IMR-90 (cell line): Measurements from ENCODE around the gene DUSP16. TPM values are rescaled to one million over a fixed set of nuclear protein-coding genes. Genes with fewer than 3 reads are reported as not detected.

Experiments used
- ATAC-seq: fragments of 200-7000 bp; cut with Tn5 transposase; 2 replicates; pipeline ENCODE4 v1.9.1; 2020; ENCODE audit warnings: low read depth, mild to moderate bottlenecking, moderate library complexity
- BruUV-seq: library from RNA; stranded (reverse); fragments of 400-500 nt; replicated peaks from 2 replicates; lab custom pipeline; 2021; lab: Mats Ljungman, UMichigan
- CTCF ChIA-PET: fragments of 300-600 bp; formaldehyde crosslinking; extraction: SDS; loops from one replicate; lab custom pipeline; 2021; ENCODE audit warnings: antibody characterized with exemption; lab: Yijun Ruan, JAX
- POLR2A ChIA-PET: fragments of 300-600 bp; sonication (Branson Sonifier 250); formaldehyde crosslinking; loops from one replicate; lab custom pipeline; 2022; ENCODE audit warnings: antibody characterized with exemption; ENCODE audit not compliant: unreplicated experiment; lab: Charles Lee
- DNase-seq: peaks from one replicate; pipeline ENCODE4 v3.0.0; 2013
- H2AFZ ChIP-seq: replicated peaks from 2 replicates; pipeline ENCODE3; 2013; ENCODE audit warnings: low read length, mild to moderate bottlenecking; ENCODE audit not compliant: poor library complexity
- H2AK5ac ChIP-seq: 2 replicates; pipeline ENCODE4 v1.6.1; 2013; ENCODE audit warnings: low read depth, low read length, inconsistent platforms
- H2AK9ac ChIP-seq: replicated peaks from 2 replicates; pipeline ENCODE3; 2013; ENCODE audit warnings: mild to moderate bottlenecking, low read depth, low read length, moderate library complexity; ENCODE audit not compliant: poor library complexity
- H2BK120ac ChIP-seq: 2 replicates; pipeline ENCODE4 v1.6.1; 2013; ENCODE audit warnings: low read depth, low read length, inconsistent platforms
- H2BK15ac ChIP-seq: 3 replicates; pipeline ENCODE4 v1.6.1; 2013; ENCODE audit warnings: low read depth, low read length, inconsistent platforms
- H2BK20ac ChIP-seq: 2 replicates; pipeline ENCODE4 v1.6.1; 2013; ENCODE audit warnings: low read depth, mild to moderate bottlenecking, inconsistent platforms, low read length, moderate library complexity
- H2BK5ac ChIP-seq: 2 replicates; pipeline ENCODE4 v1.6.1; 2013; ENCODE audit warnings: mild to moderate bottlenecking, low read depth, low read length, inconsistent platforms; ENCODE audit not compliant: poor library complexity, severe bottlenecking
- H3K14ac ChIP-seq: replicated peaks from 2 replicates; pipeline ENCODE4 v1.6.1; 2013; ENCODE audit warnings: low read depth, low read length, inconsistent platforms
- H3K18ac ChIP-seq: 2 replicates; pipeline ENCODE4 v1.6.1; 2013; ENCODE audit warnings: low read depth, low read length, control low read depth
- H3K23ac ChIP-seq: 2 replicates; pipeline ENCODE4 v1.6.1; 2013; ENCODE audit warnings: low read depth, low read length, inconsistent platforms
- H3K27ac ChIP-seq: 2 replicates; pipeline ENCODE4 v1.5.1; 2013; ENCODE audit warnings: mild to moderate bottlenecking, control low read depth, low read length; ENCODE audit not compliant: insufficient read depth
- H3K27me3 ChIP-seq: 2 replicates; pipeline ENCODE4 v1.6.1; 2013; ENCODE audit warnings: low read length; ENCODE audit not compliant: control insufficient read depth, insufficient read depth
- H3K36me3 ChIP-seq: 2 replicates; pipeline ENCODE4 v1.6.1; 2013; ENCODE audit warnings: low read length, mixed read lengths; ENCODE audit not compliant: control insufficient read depth, insufficient read depth
- H3K4ac ChIP-seq: 2 replicates; pipeline ENCODE4 v1.6.1; 2013; ENCODE audit warnings: low read depth, low read length, inconsistent platforms
- H3K4me1 ChIP-seq: 2 replicates; pipeline ENCODE4 v1.6.1; 2013; ENCODE audit warnings: low read length, mixed read lengths; ENCODE audit not compliant: control insufficient read depth, insufficient read depth
- H3K4me2 ChIP-seq: 2 replicates; pipeline ENCODE4 v1.6.1; 2013; ENCODE audit warnings: low read depth, mild to moderate bottlenecking, control low read depth, low read length, moderate library complexity
- H3K4me3 ChIP-seq: 2 replicates; pipeline ENCODE4 v1.5.1; 2013; ENCODE audit warnings: low read depth, mild to moderate bottlenecking, control low read depth, low read length, moderate library complexity; ENCODE audit not compliant: insufficient read depth
- H3K56ac ChIP-seq: 2 replicates; pipeline ENCODE4 v1.6.1; 2013; ENCODE audit warnings: low read length, inconsistent platforms; ENCODE audit not compliant: insufficient read depth; ENCODE audit errors: extremely low read depth
- H3K79me1 ChIP-seq, 2 experiments: 2 replicates each; pipeline ENCODE4 v1.6.1; 2013; ENCODE audit warnings: low read length in 2 of 2, inconsistent platforms in 1 of 2, low read depth in 1 of 2
- H3K9ac ChIP-seq: 2 replicates; pipeline ENCODE4 v1.6.1; 2013; ENCODE audit warnings: low read depth, low read length, control low read depth
- H3K9me1 ChIP-seq: 2 replicates; pipeline ENCODE4 v1.6.1; 2013; ENCODE audit warnings: low read length, inconsistent platforms; ENCODE audit not compliant: insufficient read depth
- H3K9me3 ChIP-seq: 2 replicates; pipeline ENCODE4 v1.6.1; 2013; ENCODE audit warnings: low read length; ENCODE audit not compliant: control insufficient read depth, insufficient read depth
- H4K20me1 ChIP-seq: 2 replicates; pipeline ENCODE4 v1.6.1; 2013; ENCODE audit warnings: low read length, inconsistent platforms; ENCODE audit not compliant: insufficient read depth
- H4K5ac ChIP-seq: 2 replicates; pipeline ENCODE4 v1.6.1; 2013; ENCODE audit warnings: mild to moderate bottlenecking, low read depth, low read length, control low read depth
- H4K8ac ChIP-seq, 2 experiments: 2 replicates each; pipeline ENCODE4 v1.6.1; 2013; ENCODE audit warnings: low read depth in 2 of 2, low read length in 2 of 2, control low read depth in 1 of 2, inconsistent platforms in 1 of 2
- H4K91ac ChIP-seq: 2 replicates; pipeline ENCODE4 v1.6.1; 2013; ENCODE audit warnings: low read depth, low read length, inconsistent platforms; ENCODE audit not compliant: insufficient read depth
- BHLHE40 ChIP-seq: fragments of 150-350 bp; IDR thresholded peaks from 2 replicates; pipeline ENCODE4 v1.6.1; 2016; ENCODE audit warnings: mild to moderate bottlenecking, low read depth, low read length
- CEBPB ChIP-seq: IDR thresholded peaks from 2 replicates; pipeline ENCODE4 v1.6.1; 2012; ENCODE audit warnings: low read depth, low read length, improper control_type of control experiment
- CHD1 ChIP-seq: IDR thresholded peaks from 2 replicates; pipeline ENCODE4 v1.6.1; 2012; ENCODE audit warnings: low read depth, low read length, improper control_type of control experiment
- FOS ChIP-seq: fragments of 150-350 bp; IDR thresholded peaks from 2 replicates; pipeline ENCODE4 v1.6.1; 2016; ENCODE audit warnings: low read depth, low read length
- MAFK ChIP-seq: IDR thresholded peaks from 2 replicates; pipeline ENCODE4 v1.6.1; 2012; ENCODE audit warnings: low read depth, low read length, improper control_type of control experiment
- MXI1 ChIP-seq: IDR thresholded peaks from 2 replicates; pipeline ENCODE4 v1.6.1; 2012; ENCODE audit warnings: low read depth, mild to moderate bottlenecking, low read length, moderate library complexity, borderline replicate concordance
- NFE2L2 ChIP-seq: fragments of 150-350 bp; IDR thresholded peaks from 2 replicates; pipeline ENCODE4 v1.6.1; 2016; ENCODE audit warnings: low read depth, mild to moderate bottlenecking, low read length
- POLR2A ChIP-seq: IDR thresholded peaks from 2 replicates; pipeline ENCODE4 v1.6.1; 2012; ENCODE audit warnings: mild to moderate bottlenecking, low read depth, low read length
- RAD21 ChIP-seq: IDR thresholded peaks from 2 replicates; pipeline ENCODE4 v1.6.1; 2012; ENCODE audit warnings: low read length, improper control_type of control experiment
- RCOR1 ChIP-seq: IDR thresholded peaks from 2 replicates; pipeline ENCODE4 v1.6.1; 2012; ENCODE audit warnings: mild to moderate bottlenecking, low read length, improper control_type of control experiment; ENCODE audit not compliant: insufficient replicate concordance
- RFX5 ChIP-seq: IDR thresholded peaks from 2 replicates; pipeline ENCODE4 v1.8.0; 2012; ENCODE audit warnings: low read depth, mild to moderate bottlenecking, low read length, moderate library complexity
- USF2 ChIP-seq: fragments of 150-350 bp; IDR thresholded peaks from 2 replicates; pipeline ENCODE4 v1.6.1; 2017; ENCODE audit warnings: mild to moderate bottlenecking, antibody characterized with exemption, low read length, low read depth
- WGBS, 2 experiments: methylation state at CpG; one replicate each; pipeline versions ENCODE4 v1.1.5 to v1.1.7; 2013; ENCODE audit warnings: missing lambda C conversion rate in 2 of 2; ENCODE audit not compliant: insufficient read length in 1 of 2; ENCODE audit errors: extremely low coverage in 2 of 2; 5-methylcytosine and 5-hydroxymethylcytosine counted together
- dilution Hi-C: fragments of 300-500 bp; cut with HindIII; formaldehyde crosslinking; loops from one replicate; pipeline ENCODE4 v1.14.3; 2018; ENCODE audit warnings: low sequenced_read_pairs; ENCODE audit not compliant: unreplicated experiment
- in situ Hi-C: fragments of 300-500 bp; cut with MboI; formaldehyde crosslinking; loops from 3 replicates; pipeline ENCODE4 v1.14.3; 2019; ENCODE audit warnings: low sequenced_read_pairs, inconsistent platforms, mixed read lengths
- intact Hi-C: fragments of 100-400 bp; cut with micrococcal nuclease; formaldehyde crosslinking; loops from 2 replicates; pipeline ENCODE4 v1.10.0; 2022
- polyA plus RNA-seq, 3 experiments: library from polyadenylated mRNA; depleted of rRNA; stranded (reverse); fragments of >200 nt; gene quantifications; 2 replicates each; pipeline ENCODE4 v1.2.3, GENCODE V29; 2012; ENCODE audit warnings: low replicate concordance in 1 of 3
- total RNA-seq: library from RNA; depleted of rRNA; stranded (reverse); fragments of >200 nt; gene quantifications from 2 replicates; pipeline ENCODE4 v1.2.3, GENCODE V29; 2012
- TF ChIP-seq, protein P1 (sequence below): conservative IDR thresholded peaks from 2 replicates; pipeline ENCODE4 v1.5.1; 2012; ENCODE audit warnings: mild to moderate bottlenecking, low read depth, low read length, improper control_type of control experiment

The DUSP16 gene
- total and polyA plus RNA-seq, 2 of the 4 experiments (the other 2 are of a cell fraction): 4.7 to 10.0 TPM

- Histone ChIP-seq H2AFZ (no peak overlapping the region), H3K9me3 (no peaks in the 10 kb centered on the region), H4K91ac (no peak overlapping the region), H4K20me1 (no peaks in the 10 kb centered on the region; the same call in 1 of the 2 replicates), H3K9me1 (no peaks in the 10 kb centered on the region), H3K4ac (no peak overlapping the region), H2BK20ac (no peak overlapping the region), H3K4me2 (no peak overlapping the region), H3K56ac (no peak overlapping the region), H3K18ac (no peak overlapping the region), H3K9ac (no peak overlapping the region), H3K14ac (no peak overlapping the region), H3K27ac (no peak overlapping the region), H4K8ac (no peak overlapping the region), H2BK5ac (no peak overlapping the region), H2BK15ac (no peak overlapping the region), H2AK5ac (no peak overlapping the region), H2BK120ac (no peak overlapping the region), H3K27me3 (no peaks in the 10 kb centered on the region), H3K79me1 (peaks cover 3 to 9% of the 10 kb centered on the region in 2 experiments; a peak in 3 of 4 replicates), H4K5ac (no peak overlapping the region), H3K23ac (no peak overlapping the region), H2AK9ac (no peak overlapping the region), H3K4me3 (no peak overlapping the region), H3K36me3 (no peaks in the 10 kb centered on the region), H3K4me1 (peaks cover 4% of the 10 kb centered on the region; the same call in 1 of the 2 replicates)
- no TSS peak for BruUV-seq
- CTCF ChIA-PET: no interaction called here
- 80% methylated on average over 2 of the region's 6 CpGs; no CpG with 5 or more reads in 1 of the 2 experiments for WGBS, 2 experiments
- POLR2A ChIA-PET: no interaction called here
- no peak for ATAC-seq
- in situ Hi-C loops (no loop called here), dilution Hi-C loops (no loop called here), intact Hi-C loops (no loop called here)
- no peak for DNase-seq
- TF ChIP-seq RFX5 (no peak), BHLHE40 (no peak), USF2 (no peak), MAFK (no peak), CEBPB (no peak), FOS (no peak), RAD21 (no peak), RCOR1 (no peak), CHD1 (no peak), MXI1 (no peak), POLR2A (no peak), NFE2L2 (no peak)
- TF ChIP-seq, protein P1, sequence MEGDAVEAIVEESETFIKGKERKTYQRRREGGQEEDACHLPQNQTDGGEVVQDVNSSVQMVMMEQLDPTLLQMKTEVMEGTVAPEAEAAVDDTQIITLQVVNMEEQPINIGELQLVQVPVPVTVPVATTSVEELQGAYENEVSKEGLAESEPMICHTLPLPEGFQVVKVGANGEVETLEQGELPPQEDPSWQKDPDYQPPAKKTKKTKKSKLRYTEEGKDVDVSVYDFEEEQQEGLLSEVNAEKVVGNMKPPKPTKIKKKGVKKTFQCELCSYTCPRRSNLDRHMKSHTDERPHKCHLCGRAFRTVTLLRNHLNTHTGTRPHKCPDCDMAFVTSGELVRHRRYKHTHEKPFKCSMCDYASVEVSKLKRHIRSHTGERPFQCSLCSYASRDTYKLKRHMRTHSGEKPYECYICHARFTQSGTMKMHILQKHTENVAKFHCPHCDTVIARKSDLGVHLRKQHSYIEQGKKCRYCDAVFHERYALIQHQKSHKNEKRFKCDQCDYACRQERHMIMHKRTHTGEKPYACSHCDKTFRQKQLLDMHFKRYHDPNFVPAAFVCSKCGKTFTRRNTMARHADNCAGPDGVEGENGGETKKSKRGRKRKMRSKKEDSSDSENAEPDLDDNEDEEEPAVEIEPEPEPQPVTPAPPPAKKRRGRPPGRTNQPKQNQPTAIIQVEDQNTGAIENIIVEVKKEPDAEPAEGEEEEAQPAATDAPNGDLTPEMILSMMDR: no peak
Observed at GRCh38 chr12:12533238-12533829, 29.3 kb downstream of the DUSP16 start.
